GM18499 (cell line): ENCODE data around the gene HJURP.
"Not testable (repeated sequence)": the region's sequence is repeated elsewhere in the genome, so short reads cannot be mapped to it uniquely, and the experiment has no call there.

Source experiments
- ATAC-seq: cut with Tn5 transposase; IDR thresholded peaks from one replicate; pipeline ENCODE4 v1.9.1; 2021; ENCODE audit warnings: moderate number of reproducible peaks; ENCODE audit not compliant: insufficient read depth, unreplicated experiment

The HJURP gene, protein sequence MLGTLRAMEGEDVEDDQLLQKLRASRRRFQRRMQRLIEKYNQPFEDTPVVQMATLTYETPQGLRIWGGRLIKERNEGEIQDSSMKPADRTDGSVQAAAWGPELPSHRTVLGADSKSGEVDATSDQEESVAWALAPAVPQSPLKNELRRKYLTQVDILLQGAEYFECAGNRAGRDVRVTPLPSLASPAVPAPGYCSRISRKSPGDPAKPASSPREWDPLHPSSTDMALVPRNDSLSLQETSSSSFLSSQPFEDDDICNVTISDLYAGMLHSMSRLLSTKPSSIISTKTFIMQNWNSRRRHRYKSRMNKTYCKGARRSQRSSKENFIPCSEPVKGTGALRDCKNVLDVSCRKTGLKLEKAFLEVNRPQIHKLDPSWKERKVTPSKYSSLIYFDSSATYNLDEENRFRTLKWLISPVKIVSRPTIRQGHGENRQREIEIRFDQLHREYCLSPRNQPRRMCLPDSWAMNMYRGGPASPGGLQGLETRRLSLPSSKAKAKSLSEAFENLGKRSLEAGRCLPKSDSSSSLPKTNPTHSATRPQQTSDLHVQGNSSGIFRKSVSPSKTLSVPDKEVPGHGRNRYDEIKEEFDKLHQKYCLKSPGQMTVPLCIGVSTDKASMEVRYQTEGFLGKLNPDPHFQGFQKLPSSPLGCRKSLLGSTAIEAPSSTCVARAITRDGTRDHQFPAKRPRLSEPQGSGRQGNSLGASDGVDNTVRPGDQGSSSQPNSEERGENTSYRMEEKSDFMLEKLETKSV

DNA sequence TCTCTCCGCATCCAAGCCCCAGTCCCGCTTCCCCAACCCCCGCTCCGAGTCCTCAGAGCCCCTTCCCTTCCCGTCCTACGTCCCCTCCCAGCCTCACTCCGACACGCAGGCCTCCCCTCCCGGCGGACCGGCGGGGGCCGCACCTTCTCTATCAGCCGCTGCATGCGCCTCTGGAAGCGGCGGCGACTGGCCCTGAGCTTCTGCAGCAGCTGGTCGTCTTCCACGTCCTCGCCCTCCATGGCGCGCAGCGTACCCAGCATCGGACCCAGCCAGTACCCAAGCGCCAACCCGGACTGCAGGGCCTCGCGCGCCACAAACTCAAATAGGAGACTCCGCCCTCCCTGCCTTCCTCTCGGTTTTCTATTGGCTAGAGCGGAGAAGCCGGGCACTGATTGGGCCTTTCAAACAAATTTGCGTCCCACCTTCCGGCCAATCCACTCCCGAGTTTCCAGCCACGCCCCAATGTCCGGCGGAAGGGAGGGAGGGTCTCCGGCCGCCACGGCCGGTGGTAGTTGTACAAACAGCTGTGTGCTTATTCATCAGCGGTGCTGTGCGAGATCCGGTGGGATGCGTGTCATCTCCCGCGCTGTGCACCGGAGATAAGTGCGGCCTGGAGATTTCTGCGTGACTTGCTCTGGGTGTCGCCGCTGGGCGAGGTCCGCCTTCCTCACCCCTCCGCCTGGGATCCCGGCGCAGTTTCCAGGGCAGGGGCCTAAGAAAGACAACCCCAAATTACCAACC lies at the start of gene HJURP:
Gene HJURP (minus strand): TSS at position 295 of the 741 bp plus-strand sequence. CDS start 35 bp downstream, at position 260.
- peak; percentile 81 for ATAC-seq

DNA sequence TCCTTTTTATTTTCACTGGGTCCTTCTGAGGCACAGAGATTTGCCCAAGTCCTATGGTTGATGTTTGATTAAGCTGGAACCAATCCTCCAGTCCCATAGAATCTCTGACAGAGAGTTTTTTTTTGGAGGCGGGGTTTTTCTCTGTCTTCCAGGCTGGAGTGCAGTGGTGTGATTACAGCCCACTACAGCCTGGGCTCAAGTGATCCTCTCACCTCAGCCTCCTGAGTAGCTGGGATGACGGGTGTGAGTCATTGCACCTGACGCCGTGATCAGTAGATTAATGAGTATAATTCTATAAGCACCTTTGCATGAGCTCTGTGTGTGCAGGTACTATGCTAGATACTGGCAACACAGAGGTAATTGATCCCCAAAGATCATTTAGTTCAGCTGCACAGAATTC lies 47.5 kb upstream of the HJURP start:
- ATAC-seq = no peak

DNA sequence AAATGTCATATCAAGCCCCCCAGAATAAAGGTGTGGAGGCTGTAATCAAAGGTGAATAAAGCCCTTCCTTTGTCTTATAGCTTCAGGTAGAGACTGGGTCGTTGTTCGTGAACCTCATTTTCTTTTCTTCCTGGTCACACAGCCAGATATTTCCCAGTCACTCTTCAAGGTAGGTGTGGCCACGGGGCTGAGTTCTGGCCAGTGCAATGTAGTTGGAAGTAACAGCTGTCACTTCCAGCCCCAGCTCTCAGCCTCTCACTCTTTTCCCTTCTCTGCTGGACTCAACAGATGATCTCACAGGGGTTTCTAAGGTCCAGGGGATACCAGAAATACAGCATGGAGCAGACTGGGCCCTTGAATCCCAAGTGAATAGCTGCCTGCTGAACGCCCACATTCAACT lies 47.0 kb upstream of the HJURP start:
- no peak for ATAC-seq

DNA sequence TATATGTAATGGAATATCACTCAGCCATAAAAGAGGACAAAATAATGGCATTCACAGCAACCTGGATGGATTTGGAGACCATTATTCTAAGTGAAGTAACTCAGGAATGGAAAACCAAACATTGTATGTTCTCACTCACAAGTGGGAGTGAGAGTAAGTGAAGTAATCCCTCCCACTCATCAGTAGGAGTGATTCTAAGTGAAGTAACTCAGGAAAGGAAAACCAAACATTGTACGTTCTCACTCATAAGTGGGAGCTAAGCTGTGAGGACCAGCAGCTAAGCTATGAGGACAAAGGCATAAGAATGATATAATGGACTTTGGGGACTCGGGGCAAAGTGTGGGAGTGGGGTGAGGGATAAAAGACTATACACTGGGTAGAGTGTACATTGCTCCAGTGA lies 41.9 kb upstream of the HJURP start:
- ATAC-seq = not testable (repeated sequence)

DNA sequence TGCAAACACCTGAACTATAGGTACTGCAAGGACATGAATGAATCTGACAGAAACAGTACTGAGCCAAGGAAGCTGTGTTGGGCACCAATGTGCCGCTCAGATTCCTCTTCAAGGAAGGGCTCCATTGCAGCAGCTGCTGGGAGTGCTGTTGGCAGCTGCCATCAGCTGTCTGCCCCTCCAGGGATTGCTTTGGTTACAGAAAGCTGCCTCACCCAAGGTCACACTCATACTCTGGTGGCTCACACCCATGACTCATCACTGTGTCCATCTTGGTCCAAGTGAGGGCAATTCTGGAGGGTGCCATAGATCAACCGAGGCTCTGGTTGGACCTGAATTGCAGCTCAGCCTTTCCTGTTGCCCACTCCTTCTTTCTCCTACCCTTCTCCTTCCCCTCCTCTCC lies 38.5 kb upstream of the HJURP start:
- ATAC-seq = no peak

DNA sequence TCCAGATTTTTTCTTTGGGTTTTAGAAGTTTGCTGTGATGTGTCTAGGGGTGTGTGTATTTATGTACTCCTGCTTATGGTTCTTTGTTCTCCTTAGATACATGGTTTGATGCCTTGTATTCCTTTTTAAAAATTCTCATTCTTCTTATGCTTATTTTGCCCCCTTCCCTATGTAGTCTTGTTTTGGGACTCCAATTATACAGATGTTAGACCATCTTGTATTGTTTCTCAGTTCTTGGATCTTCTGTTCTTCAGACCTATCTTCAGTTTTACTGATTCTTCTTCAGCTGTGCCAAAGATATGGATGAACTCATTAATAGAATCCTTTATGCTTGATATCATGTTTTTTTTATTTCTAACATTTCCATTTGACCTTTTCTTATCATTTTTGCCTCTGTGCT lies 28.0 kb upstream of the HJURP start:
- ATAC-seq = no peak

DNA sequence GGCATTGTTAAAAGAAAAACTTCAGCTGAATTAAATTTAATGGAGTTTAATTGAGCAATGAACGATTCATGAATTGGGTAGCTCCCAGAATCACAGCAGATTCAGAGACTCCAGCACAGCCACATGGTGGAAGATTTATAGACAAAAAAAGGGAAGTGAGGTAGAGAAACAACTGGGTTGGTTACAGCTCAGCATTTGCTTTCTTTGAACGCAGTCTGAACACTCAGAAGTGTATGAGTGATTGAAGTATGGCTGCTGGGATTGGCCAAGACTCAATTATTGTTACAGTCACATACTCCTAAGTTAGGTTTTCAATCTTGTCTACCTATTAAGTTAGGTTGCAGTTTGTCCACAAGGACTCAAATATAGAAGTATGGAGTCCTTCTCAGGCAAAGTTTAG lies 17.8 kb upstream of the HJURP start:
- not testable (repeated sequence) for ATAC-seq

DNA sequence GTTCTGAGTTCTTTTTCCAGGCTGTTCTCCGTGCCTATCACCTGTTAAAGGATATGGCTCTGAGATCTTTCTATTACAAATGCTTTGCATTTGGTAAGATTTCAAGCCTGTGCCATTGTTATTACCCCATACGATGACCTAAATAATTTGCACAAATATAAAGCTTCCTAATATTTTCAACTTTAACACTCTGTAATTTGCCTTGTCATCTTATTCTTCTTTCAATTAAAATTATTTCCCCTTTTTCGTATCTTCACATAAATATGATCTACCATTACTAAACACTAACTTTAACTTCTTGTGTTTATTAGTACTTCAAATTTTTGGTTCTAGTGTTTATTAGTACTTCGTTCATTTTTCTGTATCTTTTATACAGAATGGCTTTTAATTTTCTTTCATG lies 17.1 kb upstream of the HJURP start:
- no peak for ATAC-seq

DNA sequence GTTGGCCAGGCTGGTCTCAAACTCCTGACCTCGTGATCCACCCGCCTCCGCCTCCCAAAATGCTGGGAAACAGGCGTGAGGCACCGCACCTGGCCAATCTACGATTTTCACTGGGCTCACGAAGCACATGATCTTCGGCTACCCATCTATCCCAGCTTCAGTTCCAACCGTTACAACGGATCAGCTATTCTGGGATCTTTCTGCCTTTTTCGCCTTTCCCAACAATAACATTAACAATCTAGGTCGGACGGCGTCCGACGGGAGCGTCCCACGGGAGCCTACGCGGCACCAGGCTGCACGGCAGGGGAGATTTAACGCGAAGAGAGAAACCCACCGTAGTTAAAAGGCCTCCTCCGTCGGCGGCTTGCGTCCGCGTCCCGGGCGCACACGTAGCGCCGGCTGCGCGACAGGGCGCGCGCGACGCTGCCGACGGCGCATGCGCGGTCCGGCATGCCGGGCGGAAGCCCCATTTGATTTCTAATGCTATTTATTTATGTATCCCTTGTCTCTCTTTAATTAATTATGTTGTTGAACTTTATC lies 13.7 kb upstream of the HJURP start, which contains the start of gene MSL3B:
Gene MSL3B (minus strand): TSS at position 394 of the 540 bp plus-strand sequence.
- ATAC-seq = no peak

DNA sequence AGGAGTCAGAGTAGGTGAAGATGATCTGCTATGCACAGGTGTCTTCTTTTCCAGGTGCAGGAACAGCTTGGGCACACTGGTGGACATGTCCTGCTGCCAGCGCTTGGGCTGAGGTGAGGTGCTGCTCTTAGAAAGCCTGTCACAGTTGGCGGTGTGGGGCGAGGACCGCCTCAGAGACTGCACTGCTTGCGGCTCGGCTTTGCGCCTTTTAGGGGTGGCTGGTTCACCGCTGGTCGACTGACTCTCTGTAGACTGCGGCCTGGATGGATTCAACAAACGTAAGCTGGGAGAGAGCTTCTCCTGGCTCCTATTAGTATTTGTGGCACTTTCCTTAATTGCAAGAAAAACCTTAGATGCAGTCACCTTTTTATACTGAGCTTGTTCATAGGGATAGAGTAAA lies 12.1 kb upstream of the HJURP start:
- ATAC-seq = no peak

DNA sequence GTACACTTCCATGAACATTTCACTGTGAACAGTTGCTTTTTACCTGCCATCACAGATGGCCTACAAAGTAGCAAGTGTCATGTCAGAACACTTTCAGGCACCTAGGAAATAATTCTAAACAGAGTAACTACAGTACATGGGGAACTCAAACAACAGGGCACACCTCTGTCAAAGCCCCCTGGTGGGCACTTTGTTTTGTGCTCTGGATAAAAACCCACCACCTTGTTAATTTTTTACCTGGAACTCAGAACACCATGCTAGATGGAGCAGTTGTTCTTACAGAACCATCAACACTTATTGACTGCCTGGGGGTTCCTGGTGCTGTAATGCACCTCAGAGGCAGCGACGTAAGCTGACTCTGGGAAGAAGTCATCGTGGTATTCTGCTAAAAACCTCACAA lies 11.5 kb upstream of the HJURP start:
- ATAC-seq = no peak

DNA sequence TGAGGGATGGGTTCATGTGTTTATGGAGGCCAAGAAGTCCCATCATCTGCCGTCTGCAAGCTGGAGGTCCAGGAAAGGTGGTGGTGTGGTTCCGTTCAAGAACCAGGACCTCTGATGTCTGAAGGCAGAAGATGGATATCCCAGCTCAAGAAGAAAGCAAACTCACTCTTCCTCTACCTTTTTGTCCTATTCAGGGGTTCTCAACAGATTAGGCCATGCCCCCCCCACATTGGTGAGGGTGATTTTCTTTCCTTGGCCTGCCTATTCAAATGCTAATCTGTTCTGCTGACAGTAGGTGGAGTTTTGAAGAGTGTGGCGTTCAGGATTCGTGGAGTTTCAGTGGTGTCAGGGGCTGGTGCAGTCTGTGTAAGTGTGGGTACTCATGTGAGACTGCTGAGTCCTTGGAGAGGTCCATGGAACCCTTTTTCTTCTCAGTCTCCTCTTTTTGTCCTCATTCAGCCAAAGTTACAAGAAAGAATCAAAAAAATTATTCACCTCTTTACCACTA lies 8.0 kb upstream of the HJURP start:
- no peak for ATAC-seq

DNA sequence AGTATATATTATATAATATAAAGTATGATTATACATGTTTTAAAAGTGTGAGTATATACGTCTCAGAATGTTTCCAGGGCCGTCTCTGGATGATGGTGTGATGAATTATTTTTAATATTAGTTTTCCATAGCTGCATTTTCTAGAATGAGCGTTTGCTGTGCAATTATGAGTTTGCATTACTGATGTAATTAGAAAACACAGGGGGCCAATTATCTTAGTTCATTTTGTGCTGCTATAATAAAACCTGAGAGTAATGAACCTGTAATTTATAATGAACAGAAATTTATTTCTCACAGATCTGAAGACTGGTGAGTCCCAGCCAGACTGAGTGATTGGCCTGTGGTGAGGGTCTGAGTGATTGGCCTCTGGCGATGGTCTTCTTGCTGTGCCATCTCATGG lies 4.0 kb upstream of the HJURP start:
- ATAC-seq = no peak

DNA sequence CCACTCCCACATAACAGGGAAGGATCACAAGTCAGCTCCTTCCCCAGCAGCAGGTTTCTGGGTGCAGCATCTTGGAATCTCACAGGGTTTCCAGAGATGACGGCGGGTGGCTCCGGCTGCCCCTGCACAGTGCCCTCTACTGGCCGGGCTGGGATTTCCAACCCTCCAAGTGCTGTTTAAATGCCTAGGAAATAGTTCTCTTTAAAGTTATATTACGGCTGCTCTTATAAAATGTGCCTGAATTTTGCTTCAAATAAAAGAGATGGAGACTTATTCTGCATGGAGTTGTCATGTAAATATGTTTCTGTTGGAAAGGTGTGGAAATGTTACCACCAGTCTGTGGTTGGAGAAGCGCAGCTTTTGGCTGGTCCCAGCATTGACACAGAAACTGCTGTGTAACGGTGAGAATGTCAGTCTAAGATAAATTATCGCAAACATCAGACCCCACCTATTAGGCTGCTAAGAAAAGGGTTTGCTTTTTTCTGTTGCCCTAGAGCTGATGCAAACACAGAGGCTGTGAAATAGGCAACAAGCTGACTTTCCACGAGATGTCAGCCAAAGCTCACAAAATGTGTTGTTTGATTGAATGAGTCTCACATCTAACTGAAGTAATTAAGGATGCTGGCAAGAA lies 3.3 kb upstream of the HJURP start:
- no peak for ATAC-seq

DNA sequence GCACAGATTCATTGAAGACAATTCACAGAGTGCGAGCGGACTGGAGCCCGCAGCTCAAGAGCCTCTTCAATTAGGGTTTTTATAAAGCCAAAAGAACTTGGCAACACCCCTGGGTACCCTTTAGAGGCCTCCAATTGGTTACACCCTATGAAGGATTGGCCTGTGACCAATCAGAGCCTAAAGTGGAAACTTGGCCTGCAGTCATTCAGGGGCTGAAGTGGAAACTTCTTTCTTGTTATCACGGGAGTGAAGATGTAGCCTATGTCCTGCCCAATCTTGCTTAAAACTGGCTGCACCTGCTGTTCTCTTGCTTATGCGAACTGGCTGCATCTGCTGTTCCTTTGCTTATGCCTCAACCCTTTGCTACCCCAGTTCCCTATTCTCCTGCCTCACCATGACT lies 1.8 kb upstream of the HJURP start:
- ATAC-seq = no peak

DNA sequence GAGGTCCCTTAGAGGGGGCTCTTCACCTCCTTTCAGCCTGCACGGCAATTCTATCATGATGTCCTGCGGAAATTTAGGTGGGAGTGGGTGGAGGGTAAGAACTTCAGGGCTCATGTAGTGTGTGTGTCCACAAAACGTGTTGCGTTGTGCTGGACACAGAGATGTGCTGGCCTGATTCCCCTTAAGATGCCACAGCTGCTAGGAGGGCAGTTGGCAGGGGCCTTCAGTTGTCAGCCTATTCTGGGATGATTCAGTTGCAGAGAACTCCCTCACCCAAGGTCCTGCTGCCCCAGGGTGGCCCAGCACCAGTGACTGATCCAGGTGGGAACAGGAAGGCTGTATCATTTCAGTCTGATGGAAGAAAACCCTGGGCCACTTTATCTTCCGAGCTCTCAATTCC lies 1.0 kb upstream of the HJURP start:
- ATAC-seq = no peak

DNA sequence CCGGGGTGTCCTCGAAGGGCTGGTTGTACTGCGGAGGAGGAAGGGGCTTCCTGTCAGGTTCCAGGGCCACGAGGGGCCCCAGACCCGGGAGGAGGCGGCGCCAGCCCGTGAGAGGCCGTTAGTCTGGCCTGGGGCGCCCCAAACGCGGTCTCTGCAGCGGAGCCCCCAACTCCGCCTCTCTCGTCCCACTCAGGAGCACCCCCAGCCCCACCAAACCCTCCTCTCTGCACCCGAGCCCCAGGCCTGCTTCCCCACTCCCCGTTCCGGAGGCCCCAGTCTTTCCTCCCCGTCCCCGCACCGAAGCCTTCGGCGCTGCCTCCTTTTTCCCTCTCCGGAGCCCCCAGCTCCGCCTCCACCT lies 473 bp downstream of the HJURP start:
- ATAC-seq = no peak

DNA sequence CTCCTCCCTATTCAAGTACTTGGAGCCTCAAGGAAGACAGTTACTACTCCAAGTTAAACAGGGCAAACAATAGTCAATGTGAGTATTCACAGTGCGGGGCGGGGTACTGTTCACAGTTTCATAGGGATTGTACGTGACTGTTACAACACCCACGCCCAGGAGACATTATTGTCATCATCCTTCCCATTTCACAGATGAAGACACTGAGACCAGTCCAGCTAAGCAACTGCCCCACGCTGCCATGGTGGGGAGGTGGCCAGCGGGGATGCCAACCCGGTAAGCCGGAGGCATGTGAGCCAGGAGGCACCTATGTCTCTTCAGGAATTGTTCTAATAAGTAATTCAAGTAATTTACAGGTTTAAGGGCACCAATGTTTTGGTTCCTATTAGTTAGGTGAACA lies 982 bp downstream of the HJURP start:
- no peak for ATAC-seq

DNA sequence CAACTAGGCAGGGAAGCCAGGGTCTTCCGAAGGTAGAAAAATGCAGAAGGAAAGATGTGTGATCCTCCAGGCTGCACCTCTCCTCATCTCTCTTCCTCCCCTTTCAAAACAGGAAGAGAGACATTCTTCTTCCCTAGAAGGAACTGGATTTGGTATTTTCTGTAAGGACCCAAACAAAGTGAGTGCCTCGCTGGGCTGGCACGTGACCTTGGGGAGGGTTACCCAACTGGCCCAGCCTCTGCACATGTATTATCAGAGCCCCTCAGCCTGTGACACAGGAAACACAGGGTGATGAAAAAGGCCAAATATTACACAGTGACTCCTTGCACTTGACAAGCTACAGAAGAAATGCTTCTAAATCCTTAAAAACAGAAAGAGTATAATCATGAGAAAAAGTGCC lies 2.3 kb downstream of the HJURP start:
- no peak for ATAC-seq

DNA sequence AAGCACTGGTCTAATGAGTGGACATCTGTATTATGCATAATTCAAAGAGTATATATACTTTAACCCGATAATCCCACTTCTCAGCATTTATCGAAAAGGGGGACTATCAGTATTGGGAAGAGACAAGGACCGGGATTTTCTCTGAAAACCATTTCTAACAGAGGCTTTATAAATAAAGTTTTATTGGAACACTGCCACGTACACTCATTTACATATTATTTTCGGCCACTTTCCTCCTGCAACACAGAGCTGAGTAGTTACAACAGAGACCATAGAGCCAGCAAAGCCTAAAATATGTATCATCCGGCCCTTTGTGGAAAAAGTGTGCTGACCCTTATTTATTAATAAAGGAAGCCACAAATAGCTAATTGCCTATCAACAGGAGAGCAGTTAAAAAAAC lies 3.2 kb downstream of the HJURP start:
- ATAC-seq = no peak
